Right lobe of liver (tissue), 6 donors: Measurements from ENCODE around the gene GON7. TPM values are rescaled to one million over a fixed set of nuclear protein-coding genes. Genes with fewer than 3 reads are reported as not detected.

Experiments used
- ATAC-seq, 4 donors: fragments of 200-7000 bp; cut with Tn5 transposase; one replicate each; pipeline ENCODE4 v1.9.1; 2020; ENCODE audit warnings: mild to moderate bottlenecking in 4 of 4, moderate library complexity in 4 of 4
- DNase-seq, 3 donors: peaks; one replicate each; pipeline ENCODE4 v3.0.0-alpha.2; 2020
- H3K27ac ChIP-seq, 3 donors: fragments of 200-600 bp; one replicate each; pipeline ENCODE4 v1.8.0; 2022
- H3K27me3 ChIP-seq, 2 donors: fragments of 200-600 bp; one replicate each; pipeline ENCODE4 v1.8.0; 2022
- H3K36me3 ChIP-seq, 4 donors: fragments of 200-600 bp; sonication (generic) in 1 of 4; one replicate each; pipeline versions ENCODE4 v1.5.1 to v1.8.0; 2017 to 2022; ENCODE audit warnings: control low read depth in 1 of 4
- H3K4me1 ChIP-seq, 4 donors: fragments of 200-600 bp; sonication (generic) in 1 of 4; one replicate each; pipeline versions ENCODE4 v1.5.1 to v1.8.0; 2017 to 2022; ENCODE audit warnings: control low read depth in 1 of 4
- H3K4me3 ChIP-seq, 3 donors: fragments of 200-600 bp; one replicate each; pipeline ENCODE4 v1.8.0; 2022
- H3K9me3 ChIP-seq, 4 donors: fragments of 200-600 bp; sonication (generic) in 1 of 4; one replicate each; pipeline versions ENCODE4 v1.5.1 to v1.8.0; 2017 to 2022; ENCODE audit warnings: control low read depth in 1 of 4
- CTCF ChIP-seq, 4 donors: fragments of 200-600 bp in 3 of 4; fragments of 450-650 bp in 1 of 4; IDR thresholded peaks; one replicate each; pipeline versions ENCODE4 v1.5.1 to v1.8.0; 2016 to 2022; ENCODE audit warnings: antibody characterized with exemption in 4 of 4, mild to moderate bottlenecking in 2 of 4
- POLR2A ChIP-seq: fragments of 450-650 bp; IDR thresholded peaks from one replicate; pipeline ENCODE4 v1.6.1; 2017; ENCODE audit warnings: antibody characterized with exemption, mild to moderate bottlenecking
- WGBS: methylation state at CpG from one replicate; pipeline ENCODE4 v1.1.6; 2018; ENCODE audit warnings: low coverage, low lambda C conversion rate; ENCODE audit not compliant: insufficient coverage; ENCODE audit errors: missing lambda C conversion rate; 5-methylcytosine and 5-hydroxymethylcytosine counted together
- intact Hi-C, 2 donors: fragments of 100-400 bp; cut with DNase I; formaldehyde crosslinking; loops; one replicate each; pipeline versions ENCODE4 v1.11.2 to v1.14.1; 2022
- total RNA-seq, 6 experiments: library from RNA; depleted of rRNA in 2 of 6; stranded (reverse); fragments of >200 nt in 2 of 6; fragmentation: NEBNext Ultra II Directional in 3 of 6; extraction: Animal tissue kit (Norgen Biotek cat#: 25700) in 3 of 6; gene quantifications; one replicate each; pipeline versions ENCODE4 v1.1.0 to v1.2.4, GENCODE V29; 2016 to 2023
- donor health status: DM: no; HTN: yes; CAD: no.
- donor health status: DM: no; HTN: no; CAD: no.
- donor health status: DM: no; HTN: no; CAD: no.
- donor health status: DM: no; HTN: yes; CAD: no.
- donor health status: DM: no; HTN: yes; CAD: no.

The GON7 gene
- total RNA-seq, 6 experiments from 2014 or later = 4.1 to 9.0 (median 5.6) TPM

GRCh38 chr14:93220509-93220908 lies 13.6 kb upstream of the GON7 start:
- ATAC-seq (no peak), DNase-seq (no peak)
- Histone ChIP-seq H3K4me1 (no peaks in the 10 kb centered on the region), H3K27ac (no peak overlapping the region), H3K4me3 (no peak overlapping the region), H3K36me3 (peaks cover 0 to 45% (median 18%) of the 10 kb centered on the region in 4 donors), H3K9me3 (no peaks in the 10 kb centered on the region), H3K27me3 (no peaks in the 10 kb centered on the region)
- no peak for TF ChIP-seq POLR2A
- intact Hi-C loops = no loop called here

DNA sequence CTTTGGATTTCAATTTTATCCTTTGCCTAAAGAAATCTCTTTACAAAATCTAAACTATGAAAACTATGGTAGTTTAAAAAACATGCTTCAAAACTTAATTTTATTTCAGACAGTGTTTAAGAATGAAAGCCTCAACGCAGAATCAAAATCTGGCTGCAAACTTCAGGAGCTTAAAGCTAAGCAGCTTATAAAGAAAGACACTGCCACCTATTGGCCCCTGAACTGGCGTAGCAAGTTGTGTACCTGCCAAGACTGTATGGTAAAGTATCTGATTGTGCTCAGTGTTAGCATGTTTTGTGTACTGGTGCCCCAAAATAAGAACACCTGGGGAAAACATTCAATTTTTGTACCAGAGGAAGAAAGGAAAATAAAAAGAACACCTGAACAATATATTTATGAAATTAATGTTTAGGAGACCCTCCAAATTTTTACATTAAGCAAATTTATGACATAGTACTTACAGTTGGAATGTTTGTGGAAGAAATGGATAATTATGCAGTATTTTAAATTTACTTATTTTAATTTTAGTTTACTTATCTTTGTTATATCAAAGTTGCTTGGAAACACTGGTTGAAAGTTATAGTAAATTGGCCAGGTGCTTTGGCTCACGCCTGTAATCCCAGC lies 12.3 kb upstream of the GON7 start:
- TF ChIP-seq POLR2A (no peak), CTCF (IDR thresholded peaks at IDR 0.05) (peak; percentile 45 to 71 (median 60))
- WGBS = 36% methylated on average over 3 of the region's 3 CpGs
- peaks cover 0 to 51% (median 24%) of the 10 kb centered on the region in 4 donors for H3K36me3 ChIP-seq
- intact Hi-C loops = no loop called here
- H3K9me3 ChIP-seq = no peaks in the 10 kb centered on the region
- H3K4me1 ChIP-seq = no peaks in the 10 kb centered on the region
- H3K4me3 ChIP-seq = no peak overlapping the region
- DNase-seq (peak in 1 of 3 donors; percentile 54), ATAC-seq (peak; percentile 87 to 92 (median 90))
- no peak overlapping the region for H3K27ac ChIP-seq
- no peaks in the 10 kb centered on the region for H3K27me3 ChIP-seq

DNA sequence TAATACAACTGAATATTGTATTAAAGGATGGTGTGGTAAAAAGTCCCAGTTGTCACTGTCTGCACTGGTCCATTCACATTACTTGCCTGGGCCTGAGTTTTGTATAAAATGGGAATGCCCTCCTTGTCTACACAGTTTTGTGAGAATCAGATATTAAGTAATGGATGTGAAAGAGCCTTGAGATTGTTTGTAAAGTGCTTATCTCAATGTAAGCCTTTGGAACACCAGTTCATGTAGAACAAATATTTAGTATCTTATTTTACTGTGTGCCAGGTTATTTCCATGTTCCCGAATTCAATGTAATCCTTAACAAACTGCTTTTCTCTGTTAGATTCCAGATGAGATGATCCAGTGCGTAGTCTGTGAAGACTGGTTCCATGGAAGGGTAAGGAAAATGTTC lies 7.7 kb upstream of the GON7 start:
- DNase-seq = no peak
- peaks cover 0 to 65% (median 19%) of the 10 kb centered on the region in 4 donors for H3K36me3 ChIP-seq
- H3K4me3 ChIP-seq = no peak overlapping the region
- no peaks in the 10 kb centered on the region for H3K4me1 ChIP-seq
- H3K27ac ChIP-seq = no peak overlapping the region
- no peak for ATAC-seq
- intact Hi-C loops = no loop called here
- 78% methylated on average over 2 of the region's 2 CpGs for WGBS
- H3K9me3 ChIP-seq = no peaks in the 10 kb centered on the region
- H3K27me3 ChIP-seq = no peaks in the 10 kb centered on the region
- no peak for TF ChIP-seq POLR2A
- TF ChIP-seq CTCF (IDR thresholded peaks at IDR 0.05) = no peak

DNA sequence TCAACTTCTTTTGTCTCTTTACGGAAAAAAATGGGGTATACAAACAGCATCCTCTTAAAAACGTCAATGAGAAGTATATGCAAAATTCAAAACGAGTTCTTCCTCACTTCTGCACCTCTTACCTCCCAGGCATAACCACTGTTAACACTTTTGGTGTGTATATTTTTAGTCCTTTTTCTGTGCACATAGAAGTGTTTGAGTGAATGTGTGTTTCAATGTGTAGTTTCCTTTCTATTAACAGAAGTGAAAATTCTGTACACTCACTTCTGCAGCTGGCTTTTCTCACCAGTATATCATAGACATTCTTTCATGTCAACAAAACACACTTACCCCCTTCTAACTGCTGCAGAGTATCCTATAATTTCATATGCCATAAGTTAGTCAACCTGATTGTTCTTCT lies 5.6 kb upstream of the GON7 start:
- WGBS = 82% methylated on average over 3 of the region's 3 CpGs
- Histone ChIP-seq H3K9me3 (no peaks in the 10 kb centered on the region), H3K27ac (no peak overlapping the region), H3K36me3 (peaks cover 0 to 65% (median 18%) of the 10 kb centered on the region in 4 donors), H3K4me3 (no peak overlapping the region), H3K4me1 (peaks cover 0 to 12% (median 0%) of the 10 kb centered on the region in 4 donors), H3K27me3 (no peaks in the 10 kb centered on the region)
- intact Hi-C loops = no loop called here
- ATAC-seq = no peak
- no peak for TF ChIP-seq POLR2A
- TF ChIP-seq CTCF (IDR thresholded peaks at IDR 0.05) = no peak
- DNase-seq = no peak

- Histone ChIP-seq H3K36me3 (peaks cover 0 to 23% (median 2%) of the 10 kb centered on the region in 4 donors), H3K27me3 (no peaks in the 10 kb centered on the region), H3K4me3 (peak overlapping the region; percentile 91 to 99 (median 95)), H3K4me1 (peaks cover 0 to 18% (median 0%) of the 10 kb centered on the region in 4 donors), H3K9me3 (no peaks in the 10 kb centered on the region), H3K27ac (peak overlapping the region; percentile 16 to 77 (median 30))
- DNase-seq = peak in 1 of 3 donors; percentile 65
- TF ChIP-seq CTCF (IDR thresholded peaks at IDR 0.05) = no peak
- no peak for TF ChIP-seq POLR2A
- WGBS = 0% methylated on average over 19 of the region's 23 CpGs
- ATAC-seq = peak; percentile 64 to 72 (median 66)
- intact Hi-C loops = no loop called here
These were observed 823 bp upstream of the GON7 start for GRCh38 chr14:93207468-93208308.
